MM.1S (cell line): ENCODE results near the gene SEPHS2.

Source experiments
- DNase-seq: peaks from one replicate; pipeline ENCODE4 v3.0.0-alpha.2; 2015
- H2AFZ ChIP-seq: fragments of 300-600 bp; sonication (generic); 2 replicates; pipeline ENCODE4 v1.6.0; 2016; ENCODE audit warnings: antibody characterized with exemption, low read length
- H3F3A ChIP-seq: fragments of 300-600 bp; sonication (generic); 2 replicates; pipeline ENCODE4 v1.6.1; 2016; ENCODE audit warnings: mild to moderate bottlenecking, antibody characterized with exemption, low read length, moderate library complexity, mixed read lengths; ENCODE audit not compliant: insufficient read depth
- H3K27ac ChIP-seq: fragments of 300-600 bp; sonication (generic); 2 replicates; pipeline ENCODE4 v1.5.1; 2016; ENCODE audit warnings: mild to moderate bottlenecking, low read length
- H3K27me3 ChIP-seq: fragments of 300-600 bp; sonication (generic); replicated peaks from 2 replicates; pipeline ENCODE4 v1.6.0; 2016; ENCODE audit warnings: low read length; ENCODE audit not compliant: insufficient read depth
- H3K36me3 ChIP-seq: fragments of 300-600 bp; sonication (generic); replicated peaks from 2 replicates; pipeline ENCODE4 v1.6.1; 2016; ENCODE audit warnings: mild to moderate bottlenecking, low read length, mixed read lengths; ENCODE audit not compliant: insufficient read depth
- H3K4me1 ChIP-seq: fragments of 300-600 bp; sonication (generic); 2 replicates; pipeline ENCODE4 v1.6.1; 2016; ENCODE audit warnings: low read length, mixed read lengths
- H3K4me2 ChIP-seq: fragments of 300-600 bp; sonication (generic); 2 replicates; pipeline ENCODE4 v1.6.0; 2016; ENCODE audit warnings: low read depth, low read length
- H3K4me3 ChIP-seq: fragments of 300-600 bp; sonication (generic); 2 replicates; pipeline ENCODE4 v1.5.1; 2016; ENCODE audit warnings: low read length, mixed read lengths
- H3K79me2 ChIP-seq: fragments of 300-600 bp; sonication (generic); 2 replicates; pipeline ENCODE4 v1.6.1; 2016; ENCODE audit warnings: mixed run types, low read length, mixed read lengths
- H3K9ac ChIP-seq: fragments of 300-600 bp; sonication (generic); 2 replicates; pipeline ENCODE4 v1.6.1; 2016; ENCODE audit warnings: low read length, mixed read lengths
- H3K9me2 ChIP-seq: fragments of 300-600 bp; sonication (generic); replicated peaks from 2 replicates; pipeline ENCODE4 v1.6.1; 2016; ENCODE audit warnings: mild to moderate bottlenecking, low read length, mixed read lengths; ENCODE audit not compliant: insufficient read depth
- H3K9me3 ChIP-seq: fragments of 300-600 bp; sonication (generic); replicated peaks from 2 replicates; pipeline ENCODE4 v1.6.1; 2016; ENCODE audit warnings: mild to moderate bottlenecking, low read length, mixed read lengths; ENCODE audit not compliant: insufficient read depth
- H4K20me1 ChIP-seq: fragments of 300-600 bp; sonication (generic); 2 replicates; pipeline ENCODE4 v1.6.1; 2016; ENCODE audit warnings: mild to moderate bottlenecking, low read length, moderate library complexity, mixed read lengths; ENCODE audit not compliant: insufficient read depth
- EZH2 ChIP-seq: fragments of 300-600 bp; sonication (generic); optimal IDR thresholded peaks from 2 replicates; pipeline ENCODE3; 2017; ENCODE audit warnings: low read depth, mild to moderate bottlenecking, antibody characterized with exemption, low read length, mixed read lengths
- EZH2phosphoT487 ChIP-seq: fragments of 300-600 bp; sonication (generic); IDR thresholded peaks from 2 replicates; pipeline ENCODE4 v1.6.1; 2018; ENCODE audit warnings: antibody characterized with exemption, low read length
- TF ChIP-seq, protein P1 (sequence below): fragments of 300-600 bp; sonication (generic); IDR thresholded peaks from 2 replicates; pipeline ENCODE4 v1.5.1; 2016; ENCODE audit warnings: antibody characterized with exemption, low read length, mixed read lengths

SEPHS2 gene

DNA sequence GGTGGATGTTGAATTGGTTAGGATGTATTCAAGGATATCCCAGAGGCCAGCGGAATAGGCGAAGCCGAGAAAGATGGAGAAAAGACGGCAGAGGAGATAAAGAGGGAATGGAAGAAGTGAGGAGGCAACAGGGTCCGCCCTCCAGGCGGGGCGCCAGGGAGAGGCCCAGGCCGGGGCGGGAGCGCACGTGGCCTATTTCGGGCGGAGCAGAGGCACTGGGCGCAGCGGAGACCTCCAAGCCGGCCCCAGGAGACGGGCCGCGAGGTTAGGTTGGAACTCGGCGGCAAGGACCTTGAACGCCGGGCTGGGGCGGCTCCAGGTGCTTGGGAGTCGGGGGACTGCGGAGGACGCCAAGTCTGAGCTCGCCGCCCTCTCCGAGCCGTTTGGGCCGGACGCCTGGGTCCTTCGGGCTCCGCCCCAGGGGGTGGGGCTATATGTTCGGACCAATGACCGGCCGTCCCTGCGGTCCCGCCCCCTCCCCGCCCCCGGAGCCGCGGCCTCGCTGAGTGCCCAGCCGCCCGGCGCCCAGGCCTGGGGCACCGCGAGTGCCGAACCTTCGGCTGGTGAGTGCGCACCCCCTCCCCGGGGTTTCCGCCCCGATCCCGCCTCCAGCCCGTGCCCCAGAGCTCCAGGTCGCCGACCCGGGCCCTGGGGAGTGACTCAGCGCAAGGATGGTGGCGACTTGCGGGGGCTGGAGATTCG lies 38.4 kb downstream of the SEPHS2 start, which contains the start of gene ZNF771:
Gene ZNF771 (plus strand): TSS at position 505 of the 702 bp plus-strand sequence. CDS start 448 bp downstream, outside the sequence.
- H3K36me3 ChIP-seq, result no peaks in the 10 kb centered on the region
- no peaks in the 10 kb centered on the region for H3K27me3 ChIP-seq
- peaks cover 16% of the 10 kb centered on the region for H3K4me1 ChIP-seq
- DNase-seq, result peak; percentile 94
- no peaks in the 10 kb centered on the region for H3F3A ChIP-seq
- H3K9ac ChIP-seq, result peak within 1 kb of the TSS; percentile 74
- peak within 1 kb of the TSS; percentile 87 for H3K4me2 ChIP-seq
- peaks cover 22% of the 10 kb centered on the region for H3K79me2 ChIP-seq
- TF ChIP-seq EZH2 (no peak), EZH2phosphoT487 (no peak)
- TF ChIP-seq, protein P1, sequence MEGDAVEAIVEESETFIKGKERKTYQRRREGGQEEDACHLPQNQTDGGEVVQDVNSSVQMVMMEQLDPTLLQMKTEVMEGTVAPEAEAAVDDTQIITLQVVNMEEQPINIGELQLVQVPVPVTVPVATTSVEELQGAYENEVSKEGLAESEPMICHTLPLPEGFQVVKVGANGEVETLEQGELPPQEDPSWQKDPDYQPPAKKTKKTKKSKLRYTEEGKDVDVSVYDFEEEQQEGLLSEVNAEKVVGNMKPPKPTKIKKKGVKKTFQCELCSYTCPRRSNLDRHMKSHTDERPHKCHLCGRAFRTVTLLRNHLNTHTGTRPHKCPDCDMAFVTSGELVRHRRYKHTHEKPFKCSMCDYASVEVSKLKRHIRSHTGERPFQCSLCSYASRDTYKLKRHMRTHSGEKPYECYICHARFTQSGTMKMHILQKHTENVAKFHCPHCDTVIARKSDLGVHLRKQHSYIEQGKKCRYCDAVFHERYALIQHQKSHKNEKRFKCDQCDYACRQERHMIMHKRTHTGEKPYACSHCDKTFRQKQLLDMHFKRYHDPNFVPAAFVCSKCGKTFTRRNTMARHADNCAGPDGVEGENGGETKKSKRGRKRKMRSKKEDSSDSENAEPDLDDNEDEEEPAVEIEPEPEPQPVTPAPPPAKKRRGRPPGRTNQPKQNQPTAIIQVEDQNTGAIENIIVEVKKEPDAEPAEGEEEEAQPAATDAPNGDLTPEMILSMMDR, result no peak
- peak within 1 kb of the TSS; percentile 77 for H3K4me3 ChIP-seq
- no peaks in the 10 kb centered on the region for H4K20me1 ChIP-seq
- H3K27ac ChIP-seq, result peak within 1 kb of the TSS; percentile 55; the same call in 1 of the 2 replicates
- no peaks in the 10 kb centered on the region for H3K9me2 ChIP-seq
- H2AFZ ChIP-seq, result peak within 1 kb of the TSS; percentile 83
- H3K9me3 ChIP-seq, result no peaks in the 10 kb centered on the region

DNA sequence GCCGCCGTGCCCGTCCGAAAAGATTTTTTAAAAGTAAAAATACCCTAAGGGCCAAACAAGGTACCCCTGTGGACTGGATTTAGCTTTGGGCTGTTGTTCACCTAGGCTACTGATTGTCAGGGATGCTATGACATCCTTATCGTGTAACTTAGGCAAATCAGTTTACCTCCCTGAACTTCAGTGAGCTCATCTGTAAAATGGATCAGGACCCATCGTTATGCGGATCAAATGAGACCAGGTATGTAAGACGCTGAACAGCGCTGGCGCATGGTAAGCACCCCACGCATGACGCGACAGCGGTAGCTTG lies 38.9 kb downstream of the SEPHS2 start:
- Histone ChIP-seq H2AFZ (peak overlapping the region; percentile 83), H3F3A (no peaks in the 10 kb centered on the region), H3K36me3 (no peaks in the 10 kb centered on the region), H3K4me1 (peaks cover 16% of the 10 kb centered on the region), H3K9me3 (no peaks in the 10 kb centered on the region), H4K20me1 (no peaks in the 10 kb centered on the region), H3K9me2 (no peaks in the 10 kb centered on the region), H3K27me3 (no peaks in the 10 kb centered on the region), H3K4me3 (peak overlapping the region; percentile 77), H3K79me2 (peaks cover 19% of the 10 kb centered on the region), H3K9ac (peak overlapping the region; percentile 74), H3K27ac (peak overlapping the region; percentile 55; the same call in 1 of the 2 replicates), H3K4me2 (peak overlapping the region; percentile 84)
- TF ChIP-seq EZH2, result no peak
- TF ChIP-seq, protein P1, result no peak
- TF ChIP-seq EZH2phosphoT487, result no peak
- no peak for DNase-seq

DNA sequence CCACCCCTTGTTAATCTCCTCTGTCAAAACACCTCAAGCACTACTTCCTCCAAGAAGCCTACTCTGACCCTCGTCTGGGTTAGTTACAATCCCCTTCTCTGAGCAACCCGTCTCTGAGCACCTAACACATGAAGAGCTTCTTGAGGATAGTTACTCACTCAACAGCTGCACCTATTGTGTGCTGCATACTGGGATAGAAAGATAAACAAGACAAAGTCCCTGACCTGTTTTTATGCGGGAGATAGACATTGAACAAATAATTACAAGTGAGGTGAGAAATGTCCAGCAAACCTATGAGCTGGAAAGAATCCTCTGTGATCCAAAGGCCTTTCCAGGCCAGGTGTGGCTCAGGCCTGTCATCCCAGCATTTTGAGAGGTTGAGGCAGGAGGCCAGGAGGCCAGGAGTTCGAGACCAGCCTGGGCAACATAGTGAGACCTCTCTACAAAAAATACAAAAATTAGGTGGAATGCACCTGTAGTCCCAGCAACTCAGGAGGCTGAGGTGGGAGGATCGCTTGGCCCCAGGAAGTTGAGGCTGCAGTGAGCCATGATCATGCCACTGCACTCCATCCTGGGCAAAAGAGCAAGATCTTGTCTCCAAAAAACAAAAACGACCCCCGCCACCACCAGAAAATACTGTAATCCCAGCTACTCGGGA lies 43.8 kb downstream of the SEPHS2 start:
- no peaks in the 10 kb centered on the region for H3K9me2 ChIP-seq
- H3K27ac ChIP-seq, result no peak overlapping the region
- H3K4me1 ChIP-seq, result peaks cover 2% of the 10 kb centered on the region; the same call in 1 of the 2 replicates
- no peak overlapping the region for H2AFZ ChIP-seq
- 0 out of 2 replicates have a peak, but pooled peaks cover 2% of the 10 kb centered on the region for H3K36me3 ChIP-seq
- no peak overlapping the region for H3K4me2 ChIP-seq
- no peaks in the 10 kb centered on the region for H3K9me3 ChIP-seq
- no peaks in the 10 kb centered on the region for H4K20me1 ChIP-seq
- H3K79me2 ChIP-seq, result peaks cover 12% of the 10 kb centered on the region
- H3K9ac ChIP-seq, result no peak overlapping the region
- H3K27me3 ChIP-seq, result no peaks in the 10 kb centered on the region
- no peak for DNase-seq
- H3K4me3 ChIP-seq, result no peak overlapping the region
- TF ChIP-seq, protein P1, result no peak
- TF ChIP-seq EZH2phosphoT487 (no peak), EZH2 (no peak)
- peaks cover 17% of the 10 kb centered on the region for H3F3A ChIP-seq
